DOHH2 (cell line): Measurements from ENCODE around the gene PALLD.

Experiments
- EZH2phosphoT487 ChIP-seq: fragments of 200-600 bp; sonication (generic); IDR thresholded peaks from 2 replicates; pipeline ENCODE4 v1.6.1; 2017; ENCODE audit warnings: borderline replicate concordance, mild to moderate bottlenecking, antibody characterized with exemption, low read length, moderate library complexity, mixed read lengths
- TF ChIP-seq, protein P1 (sequence below): fragments of 200-600 bp; sonication (generic); IDR thresholded peaks from one replicate; pipeline ENCODE4 v1.5.1; 2014; ENCODE audit warnings: antibody characterized with exemption, mild to moderate bottlenecking, low read depth, low read length; ENCODE audit not compliant: poor library complexity, severe bottlenecking

- TF ChIP-seq, protein P1, sequence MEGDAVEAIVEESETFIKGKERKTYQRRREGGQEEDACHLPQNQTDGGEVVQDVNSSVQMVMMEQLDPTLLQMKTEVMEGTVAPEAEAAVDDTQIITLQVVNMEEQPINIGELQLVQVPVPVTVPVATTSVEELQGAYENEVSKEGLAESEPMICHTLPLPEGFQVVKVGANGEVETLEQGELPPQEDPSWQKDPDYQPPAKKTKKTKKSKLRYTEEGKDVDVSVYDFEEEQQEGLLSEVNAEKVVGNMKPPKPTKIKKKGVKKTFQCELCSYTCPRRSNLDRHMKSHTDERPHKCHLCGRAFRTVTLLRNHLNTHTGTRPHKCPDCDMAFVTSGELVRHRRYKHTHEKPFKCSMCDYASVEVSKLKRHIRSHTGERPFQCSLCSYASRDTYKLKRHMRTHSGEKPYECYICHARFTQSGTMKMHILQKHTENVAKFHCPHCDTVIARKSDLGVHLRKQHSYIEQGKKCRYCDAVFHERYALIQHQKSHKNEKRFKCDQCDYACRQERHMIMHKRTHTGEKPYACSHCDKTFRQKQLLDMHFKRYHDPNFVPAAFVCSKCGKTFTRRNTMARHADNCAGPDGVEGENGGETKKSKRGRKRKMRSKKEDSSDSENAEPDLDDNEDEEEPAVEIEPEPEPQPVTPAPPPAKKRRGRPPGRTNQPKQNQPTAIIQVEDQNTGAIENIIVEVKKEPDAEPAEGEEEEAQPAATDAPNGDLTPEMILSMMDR, result no peak
- TF ChIP-seq EZH2phosphoT487, result no peak
Measured at GRCh38 chr4:168524897-168525296, 28.0 kb downstream of the PALLD start.
